Measurements from ENCODE around the gene RPL18A. TPM values are rescaled to one million over a fixed set of nuclear protein-coding genes. Genes with fewer than 3 reads are reported as not detected.

Gene RPL18A
- total and polyA plus RNA-seq, 2 experiments from 2014 or later, result 1,314 to 2,829 TPM

GRCh38 chr19:17910791-17911360, 51.2 kb downstream of the RPL18A start:
- Histone ChIP-seq H2AFZ (no peak overlapping the region), H3K4me3 (no peak overlapping the region), H3K4me1 (ENCODE audit: insufficient read depth) (no peaks in the 10 kb centered on the region), H3K27me3 (ENCODE audit: insufficient read depth) (no peaks in the 10 kb centered on the region), H3K27ac (ENCODE audit: low read depth) (no peak overlapping the region), H4K20me1 (replicated peaks; ENCODE audit: insufficient read depth) (no peaks in the 10 kb centered on the region), H3F3A (replicated peaks; ENCODE audit: low read depth) (peaks cover 3% of the 10 kb centered on the region; the same call in 1 of the 2 replicates), H3K9me2 (ENCODE audit: insufficient read depth) (no peaks in the 10 kb centered on the region), H3K4me2 (no peak overlapping the region), H3K36me3 (ENCODE audit: insufficient read depth) (peaks cover 11% of the 10 kb centered on the region; the same call in 1 of the 2 replicates), H3K79me2 (replicated peaks; ENCODE audit: insufficient read depth) (no peaks in the 10 kb centered on the region)
- H3K27ac Mint-ChIP-seq, result no peak overlapping the region
- peaks cover 13% of the 10 kb centered on the region; the same call in 2 of the 3 replicates for H3K36me3 Mint-ChIP-seq (ENCODE audit: low read depth)
- DNase-seq (ENCODE audit: low spot score), result no peak
- H3K9me3 Mint-ChIP-seq, result peaks cover 44% of the 10 kb centered on the region
- no peak overlapping the region for H3K4me3 Mint-ChIP-seq
- H3K27me3 Mint-ChIP-seq (ENCODE audit: insufficient read depth, low read depth, poor library complexity), result peaks cover 4% of the 10 kb centered on the region
- peaks cover 5% of the 10 kb centered on the region; the same call in 2 of the 3 replicates for H3K4me1 Mint-ChIP-seq
- TF ChIP-seq POLR2AphosphoS5 (IDR thresholded peaks at IDR 0.05; ENCODE audit: low read depth) (no peak), EZH2 (IDR thresholded peaks at IDR 0.05; ENCODE audit: low read depth, unreplicated experiment) (no peak), EZH2phosphoT487 (IDR thresholded peaks at IDR 0.05; ENCODE audit: unreplicated experiment) (no peak), REST (IDR thresholded peaks at IDR 0.05; ENCODE audit: unreplicated experiment) (no peak), CREB1 (CRISPR knock-in tag; IDR thresholded peaks at IDR 0.05; ENCODE audit: low read depth) (no peak), ZNF114 (CRISPR knock-in tag; IDR thresholded peaks at IDR 0.05) (no peak), ZNF331 (CRISPR knock-in tag; IDR thresholded peaks at IDR 0.05; ENCODE audit: low read depth) (no peak), STAT1 (IDR thresholded peaks at IDR 0.05; ENCODE audit: unreplicated experiment) (no peak), CTCF (conservative IDR thresholded peaks at IDR 0.05; ENCODE audit: low read depth in 2 of 2) (no peak), NANOG (IDR thresholded peaks at IDR 0.05; ENCODE audit: borderline replicate concordance) (no peak), ETS1 (IDR thresholded peaks at IDR 0.05) (no peak), JUNB (IDR thresholded peaks at IDR 0.05; ENCODE audit: unreplicated experiment) (no peak), ZNF462 (CRISPR knock-in tag; IDR thresholded peaks at IDR 0.05) (no peak)
- no peak for ATAC-seq

All from GM23338 (cell line).